Body of pancreas (tissue), 4 donors: ENCODE data around the gene WNT10A. TPM values are rescaled to one million over a fixed set of nuclear protein-coding genes. Genes with fewer than 3 reads are reported as not detected.

ENCODE experiments used
- ATAC-seq: fragments of 150-250 bp; one replicate; pipeline ENCODE4 v1.9.1; 2016
- DNase-seq, 4 donors: peaks; one replicate each; pipeline ENCODE4 v3.0.0-alpha.2; 2019
- H3K27ac ChIP-seq, 4 donors: fragments of 200-600 bp; sonication (generic); 1 replicate in 3 of 4; 2 replicates in 1 of 4; pipeline versions ENCODE4 v1.5.1 to v1.6.1; 2016 to 2019; ENCODE audit warnings: mild to moderate bottlenecking in 1 of 4, mixed read lengths in 1 of 4, moderate library complexity in 1 of 4
- H3K27me3 ChIP-seq, 2 donors: fragments of 200-600 bp; sonication (generic); one replicate each; pipeline ENCODE4 v1.6.0; 2016; ENCODE audit warnings: mild to moderate bottlenecking in 1 of 2
- H3K36me3 ChIP-seq, 2 donors: fragments of 200-600 bp; sonication (generic); replicated peaks in 1 of 2; 2 replicates each; pipeline ENCODE4 v1.5.1; 2016; ENCODE audit warnings: low read depth in 2 of 2; ENCODE audit not compliant: insufficient read depth in 1 of 2
- H3K4me1 ChIP-seq: fragments of 200-600 bp; sonication (generic); one replicate; pipeline ENCODE4 v1.6.0; 2016
- H3K4me3 ChIP-seq, 2 donors: fragments of 200-600 bp; sonication (generic); 1 replicate in 1 of 2; 2 replicates in 1 of 2; pipeline ENCODE4 v1.5.1; 2016 to 2019
- H3K9me3 ChIP-seq, 3 donors: fragments of 200-600 bp; sonication (generic); 1 replicate in 2 of 3; 2 replicates in 1 of 3; pipeline ENCODE4 v1.5.1; 2016
- CTCF ChIP-seq, 7 experiments: fragments of 450-650 bp in 4 of 7; fragments of 200-600 bp in 3 of 7; sonication (generic) in 3 of 7; IDR thresholded peaks; one replicate each; pipeline ENCODE4 v1.5.1; 2016 to 2019; ENCODE audit warnings: antibody characterized with exemption in 7 of 7
- POLR2A ChIP-seq, 3 donors: fragments of 450-650 bp; IDR thresholded peaks; one replicate each; pipeline ENCODE4 v1.6.1; 2016; ENCODE audit warnings: antibody characterized with exemption in 3 of 3, mild to moderate bottlenecking in 2 of 3
- WGBS, 2 donors: methylation state at CpG; one replicate each; pipeline ENCODE4 v1.1.5; 2017; 5-methylcytosine and 5-hydroxymethylcytosine counted together
- intact Hi-C: fragments of 100-400 bp; cut with DNase I; formaldehyde crosslinking; loops from one replicate; pipeline ENCODE4 v1.15.1; 2023
- total RNA-seq, 2 donors: library from RNA; depleted of rRNA; stranded (reverse); fragments of >200 nt; gene quantifications; one replicate each; pipeline ENCODE4 v1.1.0, GENCODE V29; 2016

The WNT10A gene
- total RNA-seq, 2 donors from 2014 or later, result 0.52 TPM; not detected in 1

GRCh38 chr2:218883491-218884490 is 3.1 kb downstream of the WNT10A start:
- H3K9me3 ChIP-seq, result no peaks in the 10 kb centered on the region
- TF ChIP-seq POLR2A (IDR thresholded peaks at IDR 0.05) (no peak), CTCF (IDR thresholded peaks at IDR 0.05) (no peak)
- 14 to 20% methylated on average over 18 to 51 of the region's 89 CpGs for WGBS, 2 donors
- H3K4me3 ChIP-seq, result no peak overlapping the region
- no peaks in the 10 kb centered on the region for H3K36me3 ChIP-seq
- H3K4me1 ChIP-seq, result peaks cover 20% of the 10 kb centered on the region
- ATAC-seq, result peak; percentile 33
- H3K27me3 ChIP-seq, result peaks cover 0 to 19% of the 10 kb centered on the region in 2 donors
- DNase-seq, result peak in 1 of 4 donors; percentile 38
- intact Hi-C loops, result no loop called here
- H3K27ac ChIP-seq, result no peak overlapping the region

GRCh38 chr2:218884519-218884918 is 3.9 kb downstream of the WNT10A start:
- intact Hi-C loops, result no loop called here
- Histone ChIP-seq H3K27me3 (peaks cover 0 to 19% of the 10 kb centered on the region in 2 donors), H3K27ac (no peak overlapping the region), H3K4me3 (no peak overlapping the region), H3K36me3 (no peaks in the 10 kb centered on the region), H3K4me1 (peaks cover 19% of the 10 kb centered on the region), H3K9me3 (no peaks in the 10 kb centered on the region)
- DNase-seq, result no peak
- 85 to 88% methylated on average over 2 of the region's 2 CpGs for WGBS, 2 donors
- ATAC-seq, result no peak
- TF ChIP-seq CTCF (IDR thresholded peaks at IDR 0.05) (no peak), POLR2A (IDR thresholded peaks at IDR 0.05) (no peak)

GRCh38 chr2:218885981-218886947 is 5.6 kb downstream of the WNT10A start:
- Histone ChIP-seq H3K27ac (no peak overlapping the region), H3K4me1 (peaks cover 4% of the 10 kb centered on the region), H3K4me3 (no peak overlapping the region), H3K9me3 (no peaks in the 10 kb centered on the region), H3K27me3 (peaks cover 0 to 3% of the 10 kb centered on the region in 2 donors), H3K36me3 (no peaks in the 10 kb centered on the region)
- DNase-seq (no peak), ATAC-seq (no peak)
- TF ChIP-seq CTCF (IDR thresholded peaks at IDR 0.05) (no peak), POLR2A (IDR thresholded peaks at IDR 0.05) (no peak)
- intact Hi-C loops, result no loop called here
- 65 to 73% methylated on average over 8 to 10 of the region's 12 CpGs for WGBS, 2 donors

- WGBS, 2 donors, result 66 to 73% methylated on average over 3 of the region's 3 CpGs
- no peak for TF ChIP-seq CTCF (IDR thresholded peaks at IDR 0.05)
- no peak for TF ChIP-seq POLR2A (IDR thresholded peaks at IDR 0.05)
- DNase-seq (no peak), ATAC-seq (no peak)
- Histone ChIP-seq H3K4me3 (no peak overlapping the region), H3K9me3 (no peaks in the 10 kb centered on the region), H3K4me1 (peaks cover 4% of the 10 kb centered on the region), H3K27me3 (peaks cover 0 to 3% of the 10 kb centered on the region in 2 donors), H3K27ac (no peak overlapping the region), H3K36me3 (no peaks in the 10 kb centered on the region)
- intact Hi-C loops, result no loop called here
These were observed 6.4 kb downstream of the WNT10A start for GRCh38 chr2:218887079-218887478.
